Gastroesophageal sphincter (tissue), 3 donors: ENCODE measurements around the gene BCOR.

ENCODE experiments used
- CTCF ChIP-seq, 4 experiments: fragments of 200-600 bp in 2 of 4; fragments of 450-650 bp in 2 of 4; sonication (generic) in 1 of 4; IDR thresholded peaks; one replicate each; pipeline ENCODE4 v1.5.1; 2017 to 2019; ENCODE audit warnings: antibody characterized with exemption in 4 of 4, mild to moderate bottlenecking in 2 of 4, moderate library complexity in 2 of 4
- POLR2AphosphoS5 ChIP-seq: sonication (generic); formaldehyde crosslinking; IDR thresholded peaks from one replicate; pipeline ENCODE4 v1.6.1; 2017; ENCODE audit warnings: antibody characterized with exemption

DNA sequence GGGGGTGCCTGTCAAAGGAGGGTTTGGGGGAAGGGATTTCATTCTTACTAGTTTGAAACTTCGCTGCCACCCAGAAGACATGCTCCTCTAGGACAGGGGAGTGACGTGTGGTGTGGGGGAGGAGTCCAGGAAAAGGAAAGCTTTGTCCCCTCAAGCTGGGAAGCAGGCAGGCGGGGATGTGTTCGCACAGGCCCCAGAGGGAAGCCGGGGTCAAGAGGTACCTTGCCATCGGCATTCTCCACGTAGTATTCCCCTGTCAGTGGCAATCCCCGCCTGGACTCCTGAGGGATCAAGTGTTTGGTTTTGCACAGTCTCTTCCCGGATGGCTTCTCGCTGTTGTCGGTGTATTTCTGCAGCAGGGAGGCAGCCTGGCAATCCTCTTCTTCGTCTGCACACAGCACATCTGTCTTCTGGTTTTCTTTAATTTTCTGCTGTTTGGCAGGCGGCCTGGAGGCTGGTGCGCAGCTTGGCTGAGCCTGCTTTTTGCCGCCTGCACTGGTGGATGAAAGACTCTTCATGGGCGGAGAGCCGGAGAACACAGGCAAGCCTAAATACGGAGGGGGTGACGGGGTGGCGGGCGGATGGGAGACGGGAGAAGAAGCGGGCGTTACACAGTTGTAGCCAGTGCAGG lies 35.1 kb downstream of the BCOR start:
- no peak for TF ChIP-seq CTCF (IDR thresholded peaks at IDR 0.05)
- TF ChIP-seq POLR2AphosphoS5, result peak; percentile 34
